ENCODE data around the gene NSDHL.
"Not testable (repeated sequence)": the region's sequence is repeated elsewhere in the genome, so short reads cannot be mapped to it uniquely, and the experiment has no call there.

NSDHL gene

DNA sequence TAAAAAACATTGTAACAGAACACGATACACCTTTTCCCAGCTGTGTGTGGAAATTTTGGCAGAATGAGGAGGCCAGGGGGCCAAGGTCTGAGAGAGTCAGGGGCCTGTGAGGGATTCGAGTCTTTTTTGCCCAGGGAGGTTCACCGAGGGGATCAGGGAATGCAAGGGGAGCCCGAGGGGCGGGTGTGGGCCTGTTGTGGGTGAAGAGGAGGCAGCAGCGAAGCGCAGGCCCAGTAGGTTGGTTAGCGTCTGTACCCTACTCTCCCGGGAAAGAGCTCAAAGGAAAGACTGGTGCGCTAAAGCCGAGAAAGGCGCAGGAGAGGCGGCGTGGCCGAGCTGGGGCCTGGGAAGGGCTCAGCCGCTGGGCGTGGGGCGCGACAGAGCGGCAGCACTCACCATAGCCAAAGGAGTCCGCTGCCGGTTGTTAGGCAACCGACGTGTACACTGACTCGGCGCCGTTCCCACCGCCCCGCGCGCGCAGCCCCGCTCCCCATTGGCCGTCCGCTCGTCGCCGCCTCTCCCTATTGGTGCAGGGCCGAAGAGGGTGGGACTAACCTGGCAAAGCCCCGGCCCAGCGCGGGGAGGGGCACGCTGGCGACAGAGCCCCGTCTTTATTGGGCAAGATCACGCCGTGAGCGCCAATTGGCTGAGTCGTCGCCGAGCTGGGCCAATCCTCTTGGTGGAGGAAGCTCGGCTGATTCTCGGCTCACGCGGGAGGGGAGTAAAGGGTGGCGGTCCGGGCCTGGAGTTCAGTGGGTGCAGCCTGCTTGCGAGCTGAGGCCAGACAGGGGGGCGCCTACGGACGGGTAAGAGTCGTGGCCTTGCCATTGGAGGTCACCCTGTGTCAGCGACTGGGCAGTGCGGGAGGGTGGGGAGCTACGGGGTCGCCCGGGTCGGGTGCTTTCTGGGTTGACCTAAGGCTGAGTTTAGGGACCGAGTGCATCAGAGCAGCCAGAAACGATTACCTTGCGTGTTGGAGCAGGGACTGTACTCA lies at the start of gene NSDHL, which contains the start of gene CETN2:
Gene NSDHL, plus strand, starts transcription at position 752 of the 994 bp plus-strand sequence. CDS start 15,262 bp downstream, outside the sequence.
Gene CETN2, minus strand, starts transcription at position 446 of the 994 bp plus-strand sequence. Its CDS starts 47 bp downstream, at position 399.
- DNase-seq: peak; percentile 92

DNA sequence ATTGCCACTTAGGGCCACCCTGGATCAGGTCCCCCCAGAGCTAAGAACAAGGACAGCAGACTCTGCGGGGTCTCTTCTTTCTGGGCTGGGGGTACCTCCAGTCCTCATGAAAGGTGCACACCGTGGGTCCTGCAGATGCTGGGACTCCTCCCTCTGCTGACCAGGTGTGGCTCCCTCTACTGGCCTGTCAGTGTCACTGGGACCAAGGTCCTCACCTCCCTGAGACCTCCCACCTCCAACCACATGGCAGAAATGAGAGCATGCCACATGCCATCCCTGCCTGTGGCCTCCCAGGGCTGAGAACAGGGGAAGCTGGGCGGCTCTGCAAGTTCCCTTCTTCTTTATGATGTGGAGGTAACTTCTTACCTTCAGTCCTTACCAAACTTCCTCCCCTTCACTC lies 43.8 kb upstream of the NSDHL start:
- not testable (repeated sequence) for DNase-seq

DNA sequence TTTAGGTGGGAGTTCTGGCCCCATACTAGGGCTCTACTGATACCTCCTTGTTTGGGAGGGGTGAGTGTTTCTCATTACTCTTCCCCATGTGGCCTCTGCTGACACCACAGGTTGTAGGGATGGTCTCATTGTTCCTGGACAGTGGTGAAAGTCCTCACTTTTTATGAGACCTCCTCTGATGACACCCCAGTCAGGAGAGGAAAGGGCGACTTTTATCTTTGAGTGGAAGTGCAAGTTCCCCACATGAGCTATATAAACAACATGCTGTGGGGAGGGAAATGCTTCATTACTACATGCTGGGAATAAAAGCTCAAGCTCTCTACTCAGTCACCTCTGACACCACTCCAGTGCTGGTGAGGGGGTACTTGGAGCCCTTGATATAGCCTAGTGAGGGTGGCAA lies 31.9 kb upstream of the NSDHL start:
- no peak for DNase-seq

DNA sequence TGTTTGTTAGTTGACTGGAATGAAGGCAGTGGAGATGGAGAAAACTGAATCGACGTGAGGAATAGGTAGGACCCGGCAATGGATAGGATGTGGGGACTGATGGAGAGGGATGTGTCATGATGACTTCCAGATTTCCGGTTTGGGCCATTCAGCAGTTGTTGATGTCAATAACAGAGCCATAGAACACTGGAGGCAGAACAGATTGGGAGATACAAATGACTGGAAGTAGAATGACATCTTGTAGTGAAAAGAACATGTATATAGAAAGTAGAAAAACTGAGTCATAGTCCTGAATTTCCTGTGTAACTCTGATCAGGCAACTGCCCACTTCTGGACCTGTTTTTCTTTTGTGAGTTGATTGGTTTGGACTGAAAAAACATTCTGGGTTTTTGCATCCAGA lies 24.8 kb upstream of the NSDHL start:
- DNase-seq: no peak

DNA sequence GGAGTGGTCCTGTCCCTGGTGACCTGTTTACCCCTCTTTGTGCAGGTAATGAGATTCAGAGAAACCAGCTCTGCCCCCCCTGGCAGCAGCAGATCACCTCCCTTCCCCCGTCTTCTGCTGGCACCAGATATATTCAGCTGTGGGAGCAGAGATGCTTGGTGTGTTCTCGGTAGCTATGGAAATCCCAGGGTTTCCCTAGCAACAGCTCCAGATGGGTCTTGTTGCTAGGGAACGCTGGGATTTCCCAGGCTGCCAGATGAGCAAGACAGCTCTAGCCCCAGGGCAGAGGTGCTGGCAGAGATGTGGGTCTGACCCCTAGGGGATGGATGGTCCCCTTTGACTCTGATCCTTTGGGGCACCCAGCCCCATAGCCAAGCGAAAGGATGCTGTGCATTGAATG lies 20.5 kb upstream of the NSDHL start:
- no peak for DNase-seq

DNA sequence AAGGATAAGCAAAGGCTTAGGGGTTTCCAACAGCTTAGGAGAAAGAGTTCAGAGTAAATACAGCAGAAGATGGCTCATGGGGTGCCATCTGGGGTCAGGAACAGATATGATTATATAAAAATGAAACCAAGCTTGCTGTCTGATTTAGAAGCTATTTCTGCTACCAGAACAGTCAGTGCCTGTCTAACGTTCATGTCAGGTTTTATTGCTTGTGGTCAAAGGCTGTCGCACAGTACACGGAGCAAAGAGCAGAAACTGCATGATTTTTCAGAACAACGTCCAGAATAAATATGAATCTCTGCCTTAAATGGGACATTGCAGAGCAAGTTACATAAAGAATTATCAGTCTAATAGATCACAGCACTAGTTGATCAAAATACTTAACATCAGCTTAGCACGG lies 17.7 kb upstream of the NSDHL start:
- DNase-seq: no peak

DNA sequence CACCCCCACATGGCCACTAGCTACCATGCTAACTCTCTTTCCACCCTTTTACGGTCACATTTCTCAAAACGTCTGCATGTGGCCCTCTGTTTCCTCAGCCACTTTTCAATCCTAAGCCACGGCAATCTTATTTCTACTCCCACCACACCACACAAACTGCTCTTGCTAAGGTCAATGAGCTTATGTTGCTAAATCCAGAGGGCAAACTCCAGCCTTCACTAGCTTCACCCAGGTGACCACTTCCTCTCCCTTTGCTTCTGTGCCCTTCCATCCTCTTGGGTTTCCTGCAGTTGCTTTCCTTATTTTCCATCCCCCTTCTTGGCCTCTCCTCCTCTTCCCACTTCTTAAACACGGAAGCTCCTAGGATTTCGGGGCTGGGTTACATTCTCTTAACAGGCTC lies 16.8 kb upstream of the NSDHL start:
- DNase-seq: no peak

DNA sequence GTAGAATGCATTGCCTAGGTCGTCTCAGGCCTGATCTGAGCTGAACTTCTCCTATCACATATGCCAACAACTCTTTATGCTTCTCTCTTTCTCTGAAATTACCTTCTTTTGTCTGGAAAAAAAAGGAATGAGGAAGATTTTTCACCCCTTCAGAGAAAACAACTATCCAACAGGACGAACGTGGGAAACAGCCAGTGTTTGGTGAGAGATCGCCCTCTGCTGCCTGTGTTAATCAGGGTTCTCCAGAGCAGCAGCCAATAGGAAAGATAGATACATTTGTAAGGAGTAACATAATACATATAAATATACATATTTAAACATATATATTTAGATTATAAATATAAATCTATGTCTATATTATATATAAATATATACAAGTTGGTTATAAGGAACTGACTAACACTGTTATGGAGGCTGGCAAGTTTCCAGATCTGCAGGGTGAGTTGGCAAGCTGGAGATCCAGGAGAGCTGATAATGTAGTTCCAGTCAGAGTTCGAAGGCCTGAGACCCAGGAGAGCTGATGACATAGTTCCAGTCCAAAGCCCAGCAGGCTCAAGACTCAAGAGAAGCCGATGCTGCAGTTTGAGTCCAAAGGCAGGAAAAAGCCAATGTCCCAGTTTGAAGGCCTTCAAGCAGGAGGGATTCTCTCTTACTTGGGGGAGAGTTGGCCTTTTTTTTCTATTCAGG lies 13.6 kb upstream of the NSDHL start:
- DNase-seq: no peak

DNA sequence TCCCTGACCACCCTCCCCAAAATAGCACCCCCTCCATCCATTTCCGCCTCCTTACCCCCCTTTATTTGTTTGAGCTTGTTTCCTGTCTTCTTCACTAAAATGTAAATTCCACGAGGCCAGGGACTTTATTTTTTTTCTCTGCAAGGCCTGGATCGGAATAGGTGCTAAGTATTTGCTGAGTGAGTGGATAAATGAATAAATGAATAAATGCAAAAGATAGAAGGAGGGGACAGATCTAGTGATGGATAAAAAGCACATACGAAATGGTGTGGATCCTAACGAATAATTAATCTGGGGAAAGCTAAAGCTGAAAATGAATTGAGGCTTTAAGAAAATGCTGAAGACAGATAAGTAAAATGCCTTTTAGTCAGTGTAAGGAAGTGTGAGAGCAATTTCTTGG lies 12.5 kb upstream of the NSDHL start:
- DNase-seq: no peak

DNA sequence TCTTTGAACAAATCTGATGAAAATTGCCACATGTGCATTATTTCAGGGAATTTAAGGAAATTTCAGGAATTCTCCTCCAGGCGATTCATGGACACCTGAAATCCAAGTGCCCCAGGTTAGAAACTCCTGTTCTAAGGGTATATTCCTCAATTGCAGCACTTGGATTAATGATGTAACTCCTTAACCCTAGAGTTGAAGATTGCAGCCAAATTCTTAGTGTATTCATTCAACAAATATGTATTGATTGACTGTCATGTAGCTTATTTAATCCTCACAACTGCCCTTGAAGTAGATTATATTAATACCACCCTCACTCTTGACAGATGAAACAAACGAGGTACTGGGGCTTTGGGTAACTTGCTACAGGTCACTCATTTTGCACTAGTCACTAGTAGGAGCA lies 11.6 kb upstream of the NSDHL start:
- DNase-seq: no peak

DNA sequence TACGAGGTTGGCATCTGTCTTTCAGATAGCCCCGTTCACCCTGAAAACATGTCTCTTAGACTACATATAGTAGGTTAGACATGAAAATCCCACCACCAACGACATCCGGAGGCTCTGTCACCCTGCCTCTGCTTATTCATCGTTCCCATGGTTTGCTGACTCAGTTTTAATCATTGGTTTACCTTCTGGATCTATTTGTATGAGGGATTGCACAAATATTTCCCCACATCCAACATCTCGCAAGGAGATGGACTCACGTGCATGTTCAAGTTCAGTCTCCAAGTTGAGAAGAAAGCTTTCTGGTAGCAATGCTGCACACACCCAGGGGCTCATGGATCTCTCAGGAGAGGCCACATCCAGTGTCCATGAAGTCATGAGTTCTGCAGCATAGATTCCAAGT lies 11.1 kb upstream of the NSDHL start:
- DNase-seq: no peak

DNA sequence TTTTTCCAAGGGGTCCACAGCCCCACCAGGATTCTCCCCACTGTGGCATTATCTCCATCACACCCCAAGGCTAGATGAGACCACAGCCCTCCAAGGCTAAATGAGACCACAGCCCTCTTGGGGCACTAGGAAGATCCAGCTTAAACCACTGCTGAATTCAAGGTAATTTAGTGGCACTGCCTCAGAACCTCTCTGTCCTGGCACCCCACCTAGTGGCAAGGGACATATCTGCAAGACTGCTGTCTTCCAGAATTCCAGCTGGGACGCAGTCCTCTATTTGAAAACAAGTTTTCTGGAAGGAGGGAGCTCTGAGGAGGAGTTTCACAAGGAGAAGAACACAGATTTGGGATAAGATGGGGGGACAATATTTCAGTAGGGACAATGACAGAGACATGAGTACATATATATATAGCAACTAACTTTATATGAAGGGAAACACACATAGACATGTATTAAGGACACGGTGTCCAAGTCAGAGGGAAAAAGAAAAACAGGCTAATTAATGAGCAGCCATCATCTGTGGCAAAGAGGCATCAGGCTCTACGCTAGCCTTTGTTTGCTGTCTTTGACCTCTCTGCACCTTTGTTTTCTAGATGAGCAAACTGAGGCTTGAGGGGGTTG lies 9.6 kb upstream of the NSDHL start:
- no peak for DNase-seq

DNA sequence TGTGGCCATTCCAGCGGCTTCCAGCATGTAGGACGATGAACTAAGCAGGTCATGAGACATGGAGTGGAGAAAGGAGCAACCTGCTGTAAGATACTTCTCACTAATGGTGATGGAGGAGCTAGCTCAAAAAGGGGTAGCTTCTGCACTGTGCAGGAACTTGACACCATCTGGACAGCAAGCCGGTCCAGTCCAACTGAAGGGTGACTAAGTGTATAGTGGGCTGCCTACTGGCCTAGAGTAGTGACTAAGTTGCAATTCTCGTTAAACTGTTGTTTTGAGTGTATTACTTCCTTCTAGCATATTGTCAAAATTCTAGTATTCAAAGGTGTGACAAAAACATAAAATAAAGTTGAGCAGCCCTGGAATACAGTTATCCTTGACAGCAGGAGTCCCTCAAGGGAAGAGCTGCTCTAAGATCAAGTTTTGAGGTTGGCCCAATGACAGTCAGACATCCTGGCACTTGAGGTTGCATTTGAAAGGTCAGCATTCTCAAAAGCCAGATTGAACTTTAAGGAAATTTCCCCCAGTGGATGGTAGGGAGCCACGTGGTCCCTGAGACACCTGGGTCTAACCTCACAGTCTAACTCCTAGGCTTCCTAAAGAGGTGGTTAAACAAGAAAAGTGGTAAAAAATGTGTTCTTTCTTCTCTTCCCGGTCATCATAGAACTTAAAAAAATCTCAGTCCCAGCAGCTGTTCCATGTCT lies 8.3 kb upstream of the NSDHL start:
- DNase-seq: no peak

DNA sequence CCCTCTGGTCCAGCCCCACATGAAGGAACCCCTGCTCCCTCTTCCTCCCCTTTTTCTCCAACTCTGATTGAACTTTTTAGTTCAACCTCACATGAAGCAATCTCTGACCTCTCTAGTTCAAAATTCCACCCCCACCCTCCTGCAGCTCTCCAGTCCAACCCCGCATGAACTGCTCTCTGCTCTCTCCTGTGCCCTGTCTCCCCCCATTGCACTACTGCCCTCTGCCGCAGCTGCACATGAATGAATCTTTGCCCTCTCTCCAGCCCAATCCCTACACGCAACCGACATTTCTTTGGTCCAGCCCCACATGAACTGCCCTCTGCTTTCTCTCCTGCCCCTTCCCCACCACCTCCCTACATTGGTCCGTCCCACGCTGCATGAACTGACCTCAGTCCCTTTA lies 7.2 kb upstream of the NSDHL start:
- DNase-seq: no peak

DNA sequence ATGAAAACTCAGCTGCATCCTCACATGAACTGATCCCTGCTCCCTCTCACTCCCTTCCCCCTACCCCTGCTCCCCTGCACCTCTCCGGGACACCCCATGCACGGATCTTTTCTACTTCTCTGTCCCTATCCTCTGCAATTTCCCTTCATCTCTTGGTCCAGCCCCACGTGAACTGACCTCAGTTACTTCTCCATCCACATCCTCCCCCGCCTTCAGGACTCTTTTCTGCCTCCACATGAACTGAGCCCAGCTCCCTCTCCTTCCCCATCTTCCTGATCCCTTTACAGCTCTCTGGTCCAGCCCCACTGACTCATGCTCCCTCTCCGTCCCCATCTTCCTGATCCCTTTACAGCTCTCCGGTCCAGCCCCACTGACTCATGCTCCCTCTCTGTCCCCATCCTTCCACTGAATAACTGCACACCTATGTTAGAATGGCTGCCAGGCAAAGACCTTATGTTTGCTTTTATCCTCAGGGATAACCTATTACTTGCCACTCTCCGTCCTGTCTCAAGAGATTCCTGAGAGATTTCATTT lies 6.0 kb upstream of the NSDHL start:
- no peak for DNase-seq

DNA sequence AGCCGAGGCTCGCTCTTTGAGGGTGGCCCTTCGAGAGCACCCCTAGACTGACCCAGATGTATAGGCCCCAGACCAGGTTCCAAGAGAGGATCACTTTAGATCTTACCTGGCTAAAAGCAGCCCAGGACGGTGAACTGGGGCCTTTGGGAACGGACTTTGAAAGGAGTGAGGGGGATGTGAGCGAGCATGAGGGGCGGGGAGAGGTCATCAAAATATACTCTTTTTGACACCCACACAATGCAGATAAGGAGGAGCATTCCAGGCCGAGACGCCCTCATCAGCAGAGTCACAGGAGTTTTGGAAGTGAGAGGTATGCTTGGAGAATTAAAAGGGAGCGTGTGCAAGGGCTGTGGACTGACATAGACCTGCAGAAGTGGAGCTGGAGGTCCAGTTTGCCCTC lies 528 bp downstream of the NSDHL start:
- DNase-seq: no peak

DNA sequence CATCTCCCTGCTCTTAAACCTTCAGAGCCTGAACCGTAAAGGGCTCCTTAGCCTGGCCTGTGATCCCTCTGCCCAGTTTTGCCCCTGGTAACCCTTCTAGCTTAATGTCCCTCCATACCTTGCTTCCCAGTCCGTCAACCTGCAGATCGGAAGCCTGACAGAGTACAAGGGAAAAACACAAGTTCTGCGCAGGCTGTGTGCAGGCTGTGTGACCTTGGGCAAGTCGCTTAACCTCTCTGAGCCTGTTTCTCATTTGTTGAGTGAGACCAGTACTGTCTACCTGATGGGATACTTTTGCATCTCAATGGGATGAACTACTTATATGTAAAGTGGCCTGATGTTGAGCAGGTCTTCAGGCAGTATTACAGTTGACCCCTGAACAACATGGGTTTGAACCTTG lies 1.7 kb downstream of the NSDHL start:
- DNase-seq: no peak

DNA sequence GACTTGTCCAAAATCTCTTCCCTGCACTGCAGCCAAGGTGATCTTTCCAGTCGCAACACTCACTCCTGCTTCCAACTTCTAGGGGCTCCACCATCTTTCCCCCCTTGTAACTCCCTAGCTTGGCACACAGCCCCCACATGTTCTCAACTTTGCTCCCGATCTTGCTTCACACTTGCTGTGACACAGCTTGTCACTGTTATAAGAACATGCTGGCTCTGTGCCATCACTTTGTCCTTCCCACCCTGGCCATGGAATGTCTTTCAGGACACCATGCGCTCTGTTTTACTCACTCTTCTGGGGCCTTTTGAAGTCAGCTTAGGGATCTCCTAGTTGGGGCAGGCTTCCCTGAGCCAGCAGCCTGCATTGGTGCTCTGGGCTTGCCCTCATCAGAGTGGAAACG lies 2.5 kb downstream of the NSDHL start:
- DNase-seq: no peak

DNA sequence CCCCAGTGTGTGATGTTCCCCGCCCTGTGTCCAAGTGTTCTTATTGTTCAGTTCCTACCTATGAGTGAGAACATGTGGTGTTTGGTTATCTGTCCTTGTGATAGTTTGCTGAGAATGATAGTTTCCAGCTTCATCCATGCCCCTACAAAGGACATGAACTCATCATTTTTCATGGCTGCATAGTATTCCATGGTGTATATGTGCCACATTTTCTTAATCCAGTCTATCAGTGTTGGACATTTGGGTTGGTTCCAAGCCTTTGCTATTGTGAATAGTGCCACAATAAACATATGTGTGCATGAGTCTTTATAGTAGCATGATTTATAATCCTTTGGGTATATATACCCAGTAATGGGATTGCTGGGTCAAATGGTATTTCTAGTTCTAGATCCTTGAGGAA lies 4.6 kb downstream of the NSDHL start:
- not testable (repeated sequence) for DNase-seq

DNA sequence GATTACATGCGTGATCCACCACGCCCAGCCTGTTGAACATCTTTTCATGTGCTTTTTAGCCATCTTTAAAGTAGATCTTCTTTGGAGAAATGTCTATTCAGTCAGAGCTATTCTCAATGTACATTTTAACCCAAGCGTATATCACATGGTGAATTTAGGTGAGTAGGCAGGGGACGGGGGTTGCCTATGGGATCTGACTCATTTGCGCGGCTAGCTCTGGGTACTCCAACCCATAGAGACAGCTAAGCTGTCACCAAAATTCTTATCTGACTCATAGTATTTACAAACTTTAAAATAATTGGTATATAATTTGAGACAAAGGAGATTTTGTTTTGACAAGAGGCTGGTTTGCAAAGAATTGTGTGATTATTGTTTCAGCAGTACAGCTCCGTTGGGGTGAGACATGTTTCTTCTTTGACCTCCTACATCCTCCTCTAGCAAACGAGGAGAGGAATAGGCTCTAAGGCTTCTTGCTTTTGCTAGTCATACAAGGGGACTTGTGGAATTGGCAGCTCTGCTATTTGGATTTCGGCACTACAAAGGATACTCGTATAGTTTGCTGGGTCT lies 12.0 kb downstream of the NSDHL start:
- no peak for DNase-seq

DNA sequence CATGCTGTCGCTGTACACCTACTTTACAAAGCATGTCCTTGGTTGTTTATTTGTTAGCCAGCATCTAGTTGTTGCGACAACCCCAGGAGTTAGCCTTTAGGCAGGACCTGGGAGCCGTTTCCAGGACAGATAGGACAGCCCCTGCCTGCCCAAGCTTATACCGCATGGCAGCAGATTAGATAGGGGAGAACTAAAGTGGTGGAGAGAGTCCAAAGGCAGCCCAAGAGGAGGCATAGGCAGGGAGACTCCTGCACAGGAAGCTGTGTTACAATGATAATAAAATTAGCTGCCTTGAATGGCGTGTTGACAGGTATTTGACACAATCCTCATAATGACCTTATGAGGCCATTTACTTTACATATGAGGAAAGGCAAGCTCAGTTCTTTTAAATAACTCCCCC lies 13.0 kb downstream of the NSDHL start:
- no peak for DNase-seq

DNA sequence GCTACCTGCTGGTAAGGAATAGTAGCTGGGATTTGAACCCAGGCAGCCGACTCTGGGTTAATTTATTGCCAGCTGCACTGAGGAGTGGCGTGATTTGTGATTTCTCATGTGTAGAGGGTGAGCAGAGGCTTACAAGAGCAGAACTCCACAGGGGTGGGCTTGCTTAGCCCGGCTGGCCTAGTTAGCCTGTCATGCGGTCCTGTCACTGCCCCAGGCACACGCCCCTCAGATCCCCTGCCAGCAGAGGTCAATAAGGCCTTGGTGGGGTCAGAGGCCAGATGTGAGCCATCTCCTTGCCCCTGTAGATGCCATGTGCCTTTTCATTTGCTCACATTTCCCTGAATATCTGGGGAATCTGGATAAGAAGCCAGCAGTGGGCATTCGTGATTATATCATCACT lies 13.4 kb downstream of the NSDHL start:
- DNase-seq: no peak
